ENCODE results near the gene FCGR3A.
"Not testable (repeated sequence)": the region's sequence is repeated elsewhere in the genome, so short reads cannot be mapped to it uniquely, and the experiment has no call there.

GRCh38 chr1:161513448-161513780 is 36.2 kb downstream of the FCGR3A start:
- not testable (repeated sequence) for TF ChIP-seq CTCF (conservative IDR thresholded peaks at IDR 0.05); EZH2 (IDR thresholded peaks at IDR 0.05; ENCODE audit: low read depth)

Measured in PC-9 (cell line).